K562 (cell line): ENCODE results near the gene MEF2C. TPM values are rescaled to one million over a fixed set of nuclear protein-coding genes. Genes with fewer than 3 reads are reported as not detected.

Experiments used
- ATAC-seq: fragments of 200-7000 bp; cut with Tn5 transposase; 3 replicates; pipeline ENCODE4 v1.9.1; 2020; ENCODE audit warnings: moderate library complexity
- BruUV-seq: library from RNA; stranded (reverse); fragments of 400-500 nt; replicated peaks from 2 replicates; lab custom pipeline; 2021; lab: Mats Ljungman, UMichigan
- CTCF ChIA-PET: fragments of 300-600 bp; formaldehyde crosslinking; extraction: SDS; loops from one replicate; lab custom pipeline; 2021; ENCODE audit warnings: low intra/inter-chr PET ratio; lab: Yijun Ruan, JAX
- POLR2A ChIA-PET: fragments of 300-600, 350-650 bp; sonication (Branson Sonifier 250); formaldehyde crosslinking; extraction: SDS; loops from one replicate; lab custom pipeline; 2021; ENCODE audit warnings: antibody characterized with exemption, inconsistent platforms; lab: Yijun Ruan, JAX
- DNase-seq, 4 experiments: peaks; one replicate each; pipeline versions ENCODE4 v3.0.0 to v3.0.0-alpha.2; 2011 to 2018; ENCODE audit warnings: low spot score in 3 of 4, mixed read lengths in 3 of 4; ENCODE audit errors: extremely low read depth in 1 of 4
- FAIRE-seq: peaks from 2 replicates; lab custom pipeline; 2011; peaks lifted over from hg19 to GRCh38; lab: Jason Lieb, UNC
- H2AFZ ChIP-seq: 2 replicates; pipeline ENCODE4 v1.6.0; 2011; ENCODE audit warnings: low read depth, low read length, control low read depth, inconsistent platforms
- H3K27ac ChIP-seq: fragments of 200-600 bp; 3 replicates; pipeline ENCODE4 v1.8.0; 2011; ENCODE audit warnings: low read depth, mild to moderate bottlenecking, control low read depth, inconsistent platforms, low read length, moderate library complexity, mixed read lengths; ENCODE audit errors: extremely low read depth
- H3K27me3 ChIP-seq, 2 experiments: fragments of 300-600 bp in 1 of 2; 2 replicates in 1 of 2; 3 replicates in 1 of 2; pipeline versions ENCODE4 v1.6.0 to v1.8.0; 2011; ENCODE audit warnings: inconsistent platforms in 2 of 2, low read length in 2 of 2, mild to moderate bottlenecking in 1 of 2, mixed read lengths in 1 of 2, moderate library complexity in 1 of 2; ENCODE audit not compliant: control insufficient read depth in 2 of 2, insufficient read depth in 2 of 2
- H3K36me3 ChIP-seq: fragments of 300-600 bp; 3 replicates; pipeline ENCODE4 v1.8.0; 2011; ENCODE audit warnings: mild to moderate bottlenecking, low read length, inconsistent platforms; ENCODE audit not compliant: control insufficient read depth, insufficient read depth
- H3K4me1 ChIP-seq, 2 experiments: fragments of 200-600 bp in 1 of 2; replicated peaks in 1 of 2; 2 replicates in 1 of 2; 3 replicates in 1 of 2; pipeline versions ENCODE4 v1.5.1 to v1.8.0; 2011; ENCODE audit warnings: inconsistent platforms in 2 of 2, low read length in 2 of 2, mild to moderate bottlenecking in 1 of 2, mixed read lengths in 1 of 2, moderate library complexity in 1 of 2; ENCODE audit not compliant: control insufficient read depth in 2 of 2, insufficient read depth in 2 of 2
- H3K4me2 ChIP-seq: 2 replicates; pipeline ENCODE4 v1.6.1; 2011; ENCODE audit warnings: low read length, control low read depth, inconsistent platforms, mixed read lengths; ENCODE audit not compliant: insufficient read depth
- H3K4me3 ChIP-seq: fragments of 200-600 bp; sonication (generic), shearing (Covaris generic); 2 replicates; pipeline ENCODE4 v1.5.1; 2016; ENCODE audit warnings: control low read depth, inconsistent platforms
- H3K79me2 ChIP-seq: fragments of 200-600 bp; 3 replicates; pipeline ENCODE4 v1.8.0; 2011; ENCODE audit warnings: low read length, inconsistent platforms; ENCODE audit not compliant: control insufficient read depth, insufficient read depth
- H3K9ac ChIP-seq, 2 experiments: 2 replicates each; pipeline versions ENCODE4 v1.6.0 to v1.6.1; 2011; ENCODE audit warnings: low read depth in 2 of 2, low read length in 2 of 2, control low read depth in 1 of 2, inconsistent platforms in 1 of 2, mild to moderate bottlenecking in 1 of 2, mixed read lengths in 1 of 2; ENCODE audit not compliant: insufficient read depth in 1 of 2
- H3K9me1 ChIP-seq: one replicate; pipeline ENCODE4 v1.6.0; 2011; ENCODE audit warnings: inconsistent platforms, mild to moderate bottlenecking, low read length, moderate library complexity; ENCODE audit not compliant: control insufficient read depth, insufficient read depth
- H3K9me3 ChIP-seq: replicated peaks from 2 replicates; pipeline ENCODE4 v1.5.1; 2011; ENCODE audit warnings: low read depth, low read length, inconsistent platforms; ENCODE audit not compliant: control insufficient read depth, insufficient read depth
- H4K20me1 ChIP-seq: replicated peaks from 2 replicates; pipeline ENCODE4 v1.6.1; 2011; ENCODE audit warnings: low read length, inconsistent platforms, mixed read lengths; ENCODE audit not compliant: control insufficient read depth, insufficient read depth
- CTBP1 ChIP-seq: fragments of 450-650 bp; IDR thresholded peaks from 2 replicates; pipeline ENCODE4 v1.6.1; 2016; ENCODE audit warnings: borderline replicate concordance
- DPF2 ChIP-seq: fragments of 450-650 bp; IDR thresholded peaks from 2 replicates; pipeline ENCODE4 v1.6.1; 2016
- ERF ChIP-seq: fragments of 450-650 bp; formaldehyde crosslinking; IDR thresholded peaks from 2 replicates; pipeline ENCODE4 v1.4.0; 2020; ENCODE audit warnings: mild to moderate bottlenecking, mixed read lengths
- GATAD2B ChIP-seq: fragments of 450-650 bp; IDR thresholded peaks from 2 replicates; pipeline ENCODE4 v1.6.1; 2017; ENCODE audit warnings: mild to moderate bottlenecking, borderline replicate concordance
- HBP1 ChIP-seq: fragments of 450-650 bp; formaldehyde crosslinking; IDR thresholded peaks from 2 replicates; pipeline ENCODE4 v1.4.0; 2022; ENCODE audit warnings: missing genetic modification characterization
- HNRNPUL1 ChIP-seq: fragments of 200-400 bp; formaldehyde crosslinking; IDR thresholded peaks from 2 replicates; pipeline ENCODE4 v1.6.1; 2017; ENCODE audit warnings: low read length
- NFE2 ChIP-seq: IDR thresholded peaks from 2 replicates; pipeline ENCODE4 v1.6.1; 2014; ENCODE audit warnings: antibody characterized with exemption, low read depth
- RBBP5 ChIP-seq: fragments of 200-600 bp; sonication (generic); IDR thresholded peaks from 2 replicates; pipeline ENCODE4 v1.6.1; 2012; ENCODE audit warnings: borderline replicate concordance, mild to moderate bottlenecking, low read length, control low read depth, inconsistent platforms; ENCODE audit not compliant: insufficient read depth, poor library complexity, severe bottlenecking
- STAG1 ChIP-seq: sonication (generic); formaldehyde crosslinking; IDR thresholded peaks from 2 replicates; pipeline ENCODE4 v1.5.0; 2020; ENCODE audit warnings: missing genetic modification reagents, borderline replicate concordance
- ZNF217 ChIP-seq: sonication (generic); formaldehyde crosslinking; IDR thresholded peaks from 2 replicates; pipeline ENCODE4 v1.8.0; 2022; ENCODE audit warnings: mild to moderate bottlenecking, missing genetic modification reagents
- ZNF584 ChIP-seq: fragments of 200-800 bp; sonication (Bioruptor generic); IDR thresholded peaks from 2 replicates; pipeline ENCODE4 v1.6.1; 2016; ENCODE audit warnings: low read depth, mild to moderate bottlenecking, missing genetic modification characterization, missing compliant biosample characterization
- ZNF639 ChIP-seq, 2 experiments: fragments of 200-800 bp in 1 of 2; sonication (Bioruptor generic) in 1 of 2; sonication (generic) in 1 of 2; formaldehyde crosslinking in 1 of 2; IDR thresholded peaks in 1 of 2; conservative IDR thresholded peaks in 1 of 2; 2 replicates each; pipeline versions ENCODE4 v1.5.0 to v1.6.1; 2016 to 2020; ENCODE audit warnings: missing compliant biosample characterization in 1 of 2, missing genetic modification characterization in 1 of 2, missing genetic modification reagents in 1 of 2
- ZNF75A ChIP-seq: fragments of 450-650 bp; formaldehyde crosslinking; IDR thresholded peaks from 2 replicates; pipeline ENCODE4 v1.4.0; 2020; ENCODE audit warnings: mild to moderate bottlenecking
- ZZZ3 ChIP-seq: fragments of 450-650 bp; IDR thresholded peaks from 2 replicates; pipeline ENCODE4 v1.6.1; 2016; ENCODE audit warnings: antibody characterized with exemption, mild to moderate bottlenecking, moderate library complexity
- WGBS: fragments of 100-300 bp; shearing (Covaris generic); methylation state at CpG from one replicate; pipeline ENCODE4 v1.1.6; 2016; ENCODE audit warnings: low coverage, mixed read lengths; ENCODE audit not compliant: insufficient coverage; ENCODE audit errors: missing lambda C conversion rate; 5-methylcytosine and 5-hydroxymethylcytosine counted together
- in situ Hi-C: fragments of 300-500 bp; cut with MboI; formaldehyde crosslinking; loops from 4 replicates; pipeline ENCODE4 v1.15.0; 2018; ENCODE audit warnings: inconsistent platforms, mixed read lengths
- intact Hi-C: fragments of 100-400 bp; cut with micrococcal nuclease; formaldehyde crosslinking; loops from 2 replicates; pipeline ENCODE4 v1.14.2; 2022
- polyA plus RNA-seq, 8 experiments: library from polyadenylated mRNA; depleted of rRNA in 4 of 8; stranded (reverse) in 5 of 8; unstranded in 3 of 8; fragments of >200 nt; fragmentation: Nextera tagmentation in 2 of 8; fragmentation: Illumina TruSeq in 1 of 8; extraction: Ambion mirVana in 2 of 8; extraction: Trizol in 1 of 8; gene quantifications; 2 replicates each; pipeline versions ENCODE4 v1.2.1 to v1.2.3, GENCODE V29; 2011 to 2014; ENCODE audit warnings: inconsistent platforms in 1 of 8, missing spikeins in 1 of 8
- total RNA-seq, 7 experiments: library from RNA; depleted of rRNA in 6 of 7; stranded (reverse); fragments of >200 nt in 6 of 7; fragmentation: Illumina TruSeq in 2 of 7; extraction: Trizol in 2 of 7; gene quantifications; 2 replicates each; pipeline versions ENCODE4 v1.2.1 to v1.2.3, GENCODE V29; 2011 to 2021; ENCODE audit warnings: low replicate concordance in 1 of 7

Gene MEF2C
- total and polyA plus RNA-seq, 9 of the 15 experiments (the other 6 are each of a cell fraction or from before 2014, with no cell fraction given): 25.1 to 67.8 (median 58.3) TPM

GRCh38 chr5:88685591-88686541 lies 197.1 kb downstream of the MEF2C start:
- Histone ChIP-seq H3K9ac (no peak overlapping the region), H4K20me1 (no peaks in the 10 kb centered on the region; the same call in 1 of the 2 replicates), H3K9me3 (no peaks in the 10 kb centered on the region), H3K4me1 (peaks cover 0 to 21% of the 10 kb centered on the region in 2 experiments; a peak in 1 of 5 replicates), H3K27me3 (peaks cover 48 to 62% of the 10 kb centered on the region in 2 experiments; a peak in 3 of 5 replicates), H3K36me3 (no peaks in the 10 kb centered on the region), H3K79me2 (no peaks in the 10 kb centered on the region), H3K4me3 (no peak overlapping the region), H3K27ac (no peak overlapping the region), H3K9me1 (peaks cover under 1% of the 10 kb centered on the region), H3K4me2 (no peak overlapping the region), H2AFZ (no peak overlapping the region)
- POLR2A ChIA-PET: no interaction called here
- in situ Hi-C loops: no loop called here
- CTCF ChIA-PET: no interaction called here
- FAIRE-seq (no peak), DNase-seq (no peak), ATAC-seq (no peak)
- no TSS peak for BruUV-seq
- 13% methylated on average over 23 of the region's 23 CpGs for WGBS
- intact Hi-C loops: no loop called here
- no peak for TF ChIP-seq ERF (CRISPR knock-in tag)
- TF ChIP-seq RBBP5: no peak
- TF ChIP-seq CTBP1: no peak
- TF ChIP-seq HBP1: no peak
- no peak for TF ChIP-seq ZZZ3
- TF ChIP-seq GATAD2B: no peak
- no peak for TF ChIP-seq STAG1
- no peak for TF ChIP-seq DPF2
- TF ChIP-seq HNRNPUL1: no peak
- no peak for TF ChIP-seq ZNF639 (CRISPR knock-in tag; conservative IDR thresholded peaks at IDR 0.05 in 1 of 2, IDR thresholded peaks at IDR 0.05 in 1 of 2)
- TF ChIP-seq ZNF584 (CRISPR knock-in tag): no peak
- no peak for TF ChIP-seq ZNF217 (CRISPR knock-in tag)
- no peak for TF ChIP-seq ZNF75A (CRISPR knock-in tag)
- no peak for TF ChIP-seq NFE2
